HG03520 (cell line): ENCODE results near the gene USP9X.
"Not testable (repeated sequence)": the region's sequence is repeated elsewhere in the genome, so short reads cannot be mapped to it uniquely, and the experiment has no call there.

ENCODE experiments used
- ATAC-seq: cut with Tn5 transposase; IDR thresholded peaks from one replicate; pipeline ENCODE4 v1.9.1; 2021; ENCODE audit warnings: mild to moderate bottlenecking, moderate library complexity; ENCODE audit not compliant: unreplicated experiment

The USP9X gene

DNA sequence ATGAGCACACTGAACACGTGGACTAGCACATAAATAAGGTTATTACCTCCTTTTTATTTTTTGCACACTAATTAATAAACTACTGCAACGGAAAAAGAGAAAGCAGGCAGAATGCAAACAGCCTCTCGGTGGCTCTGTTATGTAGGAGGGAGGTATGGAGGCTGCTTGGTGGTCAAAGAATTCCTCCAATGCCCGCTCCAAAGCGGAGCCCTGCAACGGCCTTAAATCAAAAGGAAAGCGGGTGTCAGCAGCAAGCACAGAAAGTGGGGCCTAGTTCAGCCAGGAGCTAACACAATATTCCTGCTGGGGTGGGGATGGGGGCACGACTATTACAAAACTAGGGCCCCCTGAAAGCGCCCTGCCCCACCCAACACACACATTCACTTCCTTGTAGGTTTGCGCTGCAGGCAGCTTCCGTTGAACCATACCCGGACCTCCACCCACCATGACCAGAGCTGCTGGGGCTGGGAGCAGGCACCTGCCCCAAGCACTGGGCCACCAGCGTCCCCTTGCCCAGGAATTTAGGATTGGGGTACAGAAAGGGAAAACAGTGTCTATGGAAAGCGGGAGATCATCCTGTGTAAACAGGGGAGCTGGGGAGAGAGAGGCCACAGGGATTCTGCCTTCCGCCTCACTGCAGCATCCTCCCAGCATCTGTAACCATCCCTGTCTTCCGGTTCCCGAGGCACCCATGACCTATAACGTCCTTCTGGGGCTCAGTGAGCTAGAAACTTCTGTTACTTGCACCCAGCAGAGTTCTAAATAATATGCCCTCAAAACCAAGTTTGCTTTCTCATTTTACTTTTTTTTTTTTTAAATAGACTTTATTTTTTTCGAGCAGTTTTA, 191.6 kb downstream of the USP9X start:
- ATAC-seq: no peak

DNA sequence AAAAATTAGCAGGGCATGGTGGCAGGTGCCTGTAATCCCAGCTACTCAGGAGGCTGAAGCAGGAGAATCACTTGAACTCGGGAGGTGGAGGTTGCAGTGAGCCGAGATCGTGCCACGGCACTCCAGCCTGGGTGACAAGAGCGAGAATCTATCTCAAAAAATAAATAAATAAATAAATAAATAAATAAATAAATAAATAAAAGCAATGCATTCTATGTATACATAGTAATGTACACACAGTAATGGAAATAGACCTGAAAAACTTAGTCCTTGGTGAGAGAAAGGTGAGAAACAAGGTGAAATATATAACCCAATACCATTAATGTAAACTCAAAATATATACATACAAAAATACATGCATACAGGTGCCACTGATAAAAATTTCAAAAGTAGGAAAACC, 197.1 kb downstream of the USP9X start:
- not testable (repeated sequence) for ATAC-seq

- not testable (repeated sequence) for ATAC-seq
Measured at GRCh38 chrX:41285928-41286327, 200.7 kb downstream of the USP9X start.
